ENCODE measurements around the gene SLC25A23. TPM values are rescaled to one million over a fixed set of nuclear protein-coding genes. Genes with fewer than 3 reads are reported as not detected.

Gene SLC25A23
- polyA plus RNA-seq, 1 of the 3 experiments (the other 2 are of a cell fraction) = 10.9 TPM

- Histone ChIP-seq H3F3A (replicated peaks; ENCODE audit: insufficient read depth) (no peaks in the 10 kb centered on the region), H3K27me3 (ENCODE audit: insufficient read depth) (peaks cover 46% of the 10 kb centered on the region), H3K4me3 (ENCODE audit: low read depth in 2 of 2, low read length in 1 of 2) (no peak overlapping the region), H2AFZ (ENCODE audit: low read depth) (no peak overlapping the region), H3K9me3 (no peaks in the 10 kb centered on the region), H3K79me2 (ENCODE audit: insufficient read depth) (no peaks in the 10 kb centered on the region), H4K20me1 (ENCODE audit: insufficient read depth) (no peaks in the 10 kb centered on the region), H3K27ac (ENCODE audit: low read depth in 2 of 2, low read length in 1 of 2) (no peak overlapping the region), H3K9me2 (no peaks in the 10 kb centered on the region), H3K4me1 (ENCODE audit: control insufficient read depth in 1 of 2, insufficient read depth in 2 of 2, low read depth in 1 of 2, low read length in 1 of 2) (peaks cover 0 to 2% of the 10 kb centered on the region in 2 experiments; a peak in 1 of 4 replicates), H3K4me2 (no peak overlapping the region), H3K9ac (no peak overlapping the region), H3K36me3 (replicated peaks in 1 of 2; ENCODE audit: control insufficient read depth in 1 of 2, insufficient read depth in 2 of 2, low read length in 1 of 2) (no peaks in the 10 kb centered on the region)
- ChIA-PET POLR2A (no interaction called here), CTCF (interaction anchor here (1.2 kb wide), 1 partner anchor 51 kb away, joined by 4 read pairs; no protein-coding TSS in a partner anchor)
- 44% methylated on average over 5 of the region's 8 CpGs for WGBS (ENCODE audit: low lambda C conversion rate)
- no peak for DNase-seq
- TF ChIP-seq JUND (IDR thresholded peaks at IDR 0.05) = no peak
- no peak for TF ChIP-seq SMC3 (IDR thresholded peaks at IDR 0.05; ENCODE audit: low read depth, low read length)
These were observed 6.1 kb upstream of the SLC25A23 start for GRCh38 chr19:6465663-6466062.

DNA sequence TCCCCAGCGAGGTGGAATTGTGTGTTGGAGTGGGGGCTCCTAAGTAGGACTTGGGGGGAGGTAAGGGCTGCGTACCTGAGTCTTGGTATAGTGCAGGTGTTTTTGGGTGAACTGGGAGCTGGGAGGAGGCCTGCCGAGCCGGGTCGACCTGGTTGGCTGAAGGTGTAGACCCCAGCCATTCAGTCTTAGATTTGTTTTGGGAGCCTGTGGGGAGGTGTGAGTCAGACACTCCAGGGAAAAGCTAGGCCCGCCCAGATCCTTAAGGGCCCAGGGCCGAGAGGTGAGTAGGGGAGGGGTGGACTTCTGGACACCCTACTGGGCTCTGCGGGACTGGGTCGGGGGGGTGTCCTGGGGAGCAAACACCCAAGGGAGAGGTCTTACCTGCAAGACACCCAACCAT, 5.4 kb upstream of the SLC25A23 start:
- peaks cover 0 to 2% of the 10 kb centered on the region in 2 experiments; a peak in 1 of 4 replicates for H3K4me1 ChIP-seq (ENCODE audit: control insufficient read depth in 1 of 2, insufficient read depth in 2 of 2, low read depth in 1 of 2, low read length in 1 of 2)
- peaks cover 46% of the 10 kb centered on the region for H3K27me3 ChIP-seq (ENCODE audit: insufficient read depth)
- POLR2A ChIA-PET = no interaction called here
- H3K9ac ChIP-seq = no peak overlapping the region
- CTCF ChIA-PET = interaction anchor here (1.1 to 1.2 kb wide), 2 partner anchors 52 to 239 kb away, joined by 3 to 4 read pairs; no protein-coding TSS in a partner anchor
- H4K20me1 ChIP-seq (ENCODE audit: insufficient read depth) = no peaks in the 10 kb centered on the region
- no peak overlapping the region for H3K4me3 ChIP-seq (ENCODE audit: low read depth in 2 of 2, low read length in 1 of 2)
- no peaks in the 10 kb centered on the region for H3F3A ChIP-seq (replicated peaks; ENCODE audit: insufficient read depth)
- no peak overlapping the region for H3K4me2 ChIP-seq
- no peak overlapping the region for H2AFZ ChIP-seq (ENCODE audit: low read depth)
- TF ChIP-seq RXRA (IDR thresholded peaks at IDR 0.05; ENCODE audit: borderline replicate concordance, low read depth) (no peak), RAD21 (IDR thresholded peaks at IDR 0.05; ENCODE audit: low read length) (no peak), GATA2 (CRISPR knock-in tag; IDR thresholded peaks at IDR 0.05) (no peak), TCF12 (IDR thresholded peaks at IDR 0.05) (no peak), SIN3A (IDR thresholded peaks at IDR 0.05; ENCODE audit: borderline replicate concordance, low read depth, low read length) (no peak)
- TF ChIP-seq, protein P1, sequence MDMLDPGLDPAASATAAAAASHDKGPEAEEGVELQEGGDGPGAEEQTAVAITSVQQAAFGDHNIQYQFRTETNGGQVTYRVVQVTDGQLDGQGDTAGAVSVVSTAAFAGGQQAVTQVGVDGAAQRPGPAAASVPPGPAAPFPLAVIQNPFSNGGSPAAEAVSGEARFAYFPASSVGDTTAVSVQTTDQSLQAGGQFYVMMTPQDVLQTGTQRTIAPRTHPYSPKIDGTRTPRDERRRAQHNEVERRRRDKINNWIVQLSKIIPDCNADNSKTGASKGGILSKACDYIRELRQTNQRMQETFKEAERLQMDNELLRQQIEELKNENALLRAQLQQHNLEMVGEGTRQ (IDR thresholded peaks at IDR 0.05; ENCODE audit: borderline replicate concordance, low read depth, low read length) = no peak
- TF ChIP-seq, protein P2, sequence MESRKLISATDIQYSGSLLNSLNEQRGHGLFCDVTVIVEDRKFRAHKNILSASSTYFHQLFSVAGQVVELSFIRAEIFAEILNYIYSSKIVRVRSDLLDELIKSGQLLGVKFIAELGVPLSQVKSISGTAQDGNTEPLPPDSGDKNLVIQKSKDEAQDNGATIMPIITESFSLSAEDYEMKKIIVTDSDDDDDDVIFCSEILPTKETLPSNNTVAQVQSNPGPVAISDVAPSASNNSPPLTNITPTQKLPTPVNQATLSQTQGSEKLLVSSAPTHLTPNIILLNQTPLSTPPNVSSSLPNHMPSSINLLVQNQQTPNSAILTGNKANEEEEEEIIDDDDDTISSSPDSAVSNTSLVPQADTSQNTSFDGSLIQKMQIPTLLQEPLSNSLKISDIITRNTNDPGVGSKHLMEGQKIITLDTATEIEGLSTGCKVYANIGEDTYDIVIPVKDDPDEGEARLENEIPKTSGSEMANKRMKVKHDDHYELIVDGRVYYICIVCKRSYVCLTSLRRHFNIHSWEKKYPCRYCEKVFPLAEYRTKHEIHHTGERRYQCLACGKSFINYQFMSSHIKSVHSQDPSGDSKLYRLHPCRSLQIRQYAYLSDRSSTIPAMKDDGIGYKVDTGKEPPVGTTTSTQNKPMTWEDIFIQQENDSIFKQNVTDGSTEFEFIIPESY (IDR thresholded peaks at IDR 0.05; ENCODE audit: borderline replicate concordance, low read depth) = no peak
- no peaks in the 10 kb centered on the region for H3K79me2 ChIP-seq (ENCODE audit: insufficient read depth)
- DNase-seq = no peak
- H3K36me3 ChIP-seq (replicated peaks in 1 of 2; ENCODE audit: control insufficient read depth in 1 of 2, insufficient read depth in 2 of 2, low read length in 1 of 2) = no peaks in the 10 kb centered on the region
- H3K9me2 ChIP-seq = no peaks in the 10 kb centered on the region
- WGBS (ENCODE audit: low lambda C conversion rate) = 28% methylated on average over 9 of the region's 9 CpGs
- no peaks in the 10 kb centered on the region for H3K9me3 ChIP-seq
- no peak overlapping the region for H3K27ac ChIP-seq (ENCODE audit: low read depth in 2 of 2, low read length in 1 of 2)
